COLO668 (cell line): ENCODE measurements around the gene LOXL4.

Source experiments
- DNase-seq: peaks from one replicate; lab custom pipeline; 2025; ENCODE audit not compliant: unreplicated experiment; lab: John Stamatoyannopoulos, UW

Gene LOXL4

DNA sequence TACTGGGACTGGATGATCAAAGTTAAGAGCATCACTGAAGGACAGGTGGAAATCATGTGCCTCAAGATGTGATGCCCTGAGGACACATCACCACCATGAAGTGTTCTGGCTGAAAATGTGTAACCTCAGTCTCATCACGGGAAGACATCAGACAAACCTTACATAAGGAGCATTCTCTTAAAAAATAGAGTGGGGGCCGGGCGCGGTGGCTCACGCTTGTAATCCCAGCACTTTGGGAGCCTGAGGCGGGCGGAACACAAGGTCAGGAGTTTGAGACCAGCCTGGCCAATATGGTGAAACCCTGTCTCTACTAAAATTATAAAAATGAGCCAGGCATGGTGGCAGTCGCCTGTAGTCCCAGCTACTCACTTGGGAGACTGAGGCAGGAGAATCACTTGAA lies 65.6 kb downstream of the LOXL4 start:
- DNase-seq, result no peak

- no peak for DNase-seq
Measured at GRCh38 chr10:98201760-98202159, 66.2 kb downstream of the LOXL4 start.
